H1 (cell line): ENCODE data around the gene CRKL. TPM values are rescaled to one million over a fixed set of nuclear protein-coding genes. Genes with fewer than 3 reads are reported as not detected.

ENCODE experiments used
- CTCF ChIA-PET: fragments of 300-600 bp; sonication (Branson Sonifier 250); formaldehyde crosslinking; loops from one replicate; lab custom pipeline; 2021; ENCODE audit not compliant: partially characterized antibody; lab: Charles Lee
- POLR2A ChIA-PET: fragments of 300-600 bp; sonication (Branson Sonifier 250); formaldehyde crosslinking; loops from one replicate; lab custom pipeline; 2021; ENCODE audit warnings: inconsistent platforms; ENCODE audit not compliant: partially characterized antibody; lab: Charles Lee
- DNase-seq, 2 experiments: peaks; one replicate each; pipeline versions ENCODE4 v3.0.0 to v3.0.0-alpha.2; 2010 to 2022; ENCODE audit warnings: low spot score in 2 of 2, low read depth in 1 of 2, mixed read lengths in 1 of 2
- FAIRE-seq: peaks from 2 replicates; lab custom pipeline; 2011; peaks lifted over from hg19 to GRCh38; lab: Jason Lieb, UNC
- H2AFZ ChIP-seq: 2 replicates; pipeline ENCODE4 v1.8.1; 2012; ENCODE audit warnings: low read length, inconsistent platforms
- H2AK5ac ChIP-seq: 2 replicates; pipeline ENCODE4 v1.6.1; 2013; ENCODE audit warnings: low read depth, low read length
- H2BK120ac ChIP-seq: replicated peaks from 2 replicates; pipeline ENCODE3; 2013; ENCODE audit warnings: low read depth, low read length, inconsistent platforms
- H2BK12ac ChIP-seq: 2 replicates; pipeline ENCODE4 v1.6.1; 2013; ENCODE audit warnings: low read depth, low read length
- H2BK15ac ChIP-seq: 2 replicates; pipeline ENCODE4 v1.6.1; 2013; ENCODE audit warnings: low read length
- H2BK20ac ChIP-seq: 2 replicates; pipeline ENCODE4 v1.6.1; 2013; ENCODE audit warnings: low read length
- H2BK5ac ChIP-seq: 2 replicates; pipeline ENCODE4 v1.6.1; 2013; ENCODE audit warnings: low read depth, low read length
- H3K14ac ChIP-seq: 2 replicates; pipeline ENCODE4 v1.6.1; 2013; ENCODE audit warnings: inconsistent platforms; ENCODE audit not compliant: insufficient read length
- H3K18ac ChIP-seq: 2 replicates; pipeline ENCODE4 v1.6.1; 2013; ENCODE audit warnings: low read length; ENCODE audit errors: extremely low read depth
- H3K23ac ChIP-seq: 2 replicates; pipeline ENCODE4 v1.6.1; 2013; ENCODE audit warnings: inconsistent platforms; ENCODE audit not compliant: insufficient read length
- H3K23me2 ChIP-seq: 2 replicates; pipeline ENCODE4 v1.6.1; 2013; ENCODE audit warnings: low read depth, low read length
- H3K27ac ChIP-seq: 2 replicates; pipeline ENCODE4 v1.6.1; 2011; ENCODE audit warnings: low read depth, low read length, inconsistent platforms
- H3K27me3 ChIP-seq, 4 experiments: replicated peaks in 1 of 4; 1 replicate in 1 of 4; 2 replicates in 3 of 4; pipeline versions ENCODE4 v1.6.1 to v1.8.1; 2011 to 2013; ENCODE audit warnings: low read length in 3 of 4, mild to moderate bottlenecking in 3 of 4, inconsistent platforms in 2 of 4, mixed read lengths in 2 of 4, moderate library complexity in 1 of 4; ENCODE audit not compliant: control insufficient read depth in 3 of 4, insufficient read depth in 3 of 4; ENCODE audit errors: extremely low read depth in 1 of 4
- H3K36me3 ChIP-seq, 4 experiments: 2 replicates each; pipeline versions ENCODE4 v1.6.1 to v1.8.1; 2011 to 2013; ENCODE audit warnings: mild to moderate bottlenecking in 4 of 4, low read length in 3 of 4, moderate library complexity in 2 of 4, control low read depth in 1 of 4, inconsistent platforms in 1 of 4; ENCODE audit not compliant: insufficient read depth in 4 of 4, control insufficient read depth in 2 of 4
- H3K4ac ChIP-seq: replicated peaks from 2 replicates; pipeline ENCODE3; 2013; ENCODE audit warnings: low read length, low read depth, mixed read lengths, inconsistent platforms; ENCODE audit not compliant: insufficient read length
- H3K4me1 ChIP-seq, 4 experiments: replicated peaks in 1 of 4; 1 replicate in 1 of 4; 2 replicates in 3 of 4; pipeline versions ENCODE4 v1.6.1 to v1.8.1; 2011 to 2013; ENCODE audit warnings: low read length in 3 of 4, inconsistent platforms in 2 of 4, mixed read lengths in 1 of 4; ENCODE audit not compliant: insufficient read depth in 4 of 4, control insufficient read depth in 3 of 4
- H3K4me2 ChIP-seq, 2 experiments: 2 replicates each; pipeline versions ENCODE4 v1.6.1 to v1.8.1; 2011 to 2013; ENCODE audit warnings: low read depth in 2 of 2, low read length in 2 of 2, control low read depth in 1 of 2, inconsistent platforms in 1 of 2, mild to moderate bottlenecking in 1 of 2; ENCODE audit not compliant: insufficient read depth in 1 of 2
- H3K4me3 ChIP-seq, 4 experiments: fragments of 200-600, 300-600 bp in 1 of 4; sonication (generic), shearing (Covaris generic), sonication (Bioruptor Twin) in 1 of 4; 2 replicates each; pipeline versions ENCODE4 v1.5.1 to v1.8.1; 2011 to 2016; ENCODE audit warnings: low read length in 4 of 4, low read depth in 3 of 4, control low read depth in 2 of 4, inconsistent platforms in 2 of 4, mild to moderate bottlenecking in 2 of 4, mixed read lengths in 1 of 4, moderate library complexity in 1 of 4; ENCODE audit not compliant: insufficient read depth in 2 of 4; ENCODE audit errors: extremely low read depth in 1 of 4
- H3K56ac ChIP-seq: replicated peaks from 2 replicates; pipeline ENCODE3; 2013; ENCODE audit warnings: low read depth, mild to moderate bottlenecking, mixed read lengths, low read length, inconsistent platforms; ENCODE audit not compliant: insufficient read length
- H3K79me1 ChIP-seq: 2 replicates; pipeline ENCODE4 v1.6.1; 2013; ENCODE audit warnings: low read depth, low read length, control low read depth
- H3K79me2 ChIP-seq, 2 experiments: 2 replicates each; pipeline versions ENCODE4 v1.6.1 to v1.8.1; 2012 to 2013; ENCODE audit warnings: low read length in 2 of 2, mild to moderate bottlenecking in 2 of 2, inconsistent platforms in 1 of 2; ENCODE audit not compliant: insufficient read depth in 2 of 2, control insufficient read depth in 1 of 2
- H3K9ac ChIP-seq, 4 experiments: replicated peaks in 1 of 4; 1 replicate in 1 of 4; 2 replicates in 3 of 4; pipeline versions ENCODE4 v1.6.1 to v1.8.1; 2011 to 2013; ENCODE audit warnings: low read depth in 3 of 4, low read length in 3 of 4, control low read depth in 2 of 4, mild to moderate bottlenecking in 2 of 4, moderate library complexity in 2 of 4, inconsistent platforms in 1 of 4; ENCODE audit errors: extremely low read depth in 1 of 4
- H3K9me3 ChIP-seq, 2 experiments: 2 replicates each; pipeline versions ENCODE4 v1.6.1 to v1.8.1; 2012 to 2013; ENCODE audit warnings: mild to moderate bottlenecking in 2 of 2, moderate library complexity in 2 of 2, control low read depth in 1 of 2, inconsistent platforms in 1 of 2, low read depth in 1 of 2, low read length in 1 of 2, mixed read lengths in 1 of 2; ENCODE audit not compliant: insufficient read depth in 2 of 2
- H4K20me1 ChIP-seq, 2 experiments: replicated peaks in 1 of 2; 2 replicates each; pipeline versions ENCODE3 to v1.8.1; 2011 to 2013; ENCODE audit warnings: inconsistent platforms in 2 of 2, low read length in 2 of 2, mild to moderate bottlenecking in 1 of 2; ENCODE audit not compliant: insufficient read depth in 2 of 2, control insufficient read depth in 1 of 2
- H4K5ac ChIP-seq: 2 replicates; pipeline ENCODE4 v1.6.1; 2013; ENCODE audit warnings: low read length, low read depth, mixed read lengths, inconsistent platforms; ENCODE audit not compliant: insufficient read length
- H4K8ac ChIP-seq: 2 replicates; pipeline ENCODE4 v1.8.0; 2013; ENCODE audit warnings: mild to moderate bottlenecking, moderate library complexity, low read length, inconsistent platforms; ENCODE audit not compliant: insufficient read depth; ENCODE audit errors: extremely low read depth
- H4K91ac ChIP-seq: replicated peaks from 2 replicates; pipeline ENCODE3; 2013; ENCODE audit warnings: low read length, mixed read lengths, inconsistent platforms; ENCODE audit not compliant: insufficient read length
- ASH2L ChIP-seq: fragments of 200-600, 300-600 bp; sonication (generic); IDR thresholded peaks from one replicate; pipeline ENCODE4 v1.7.1; 2017; ENCODE audit warnings: low read length
- BRCA1 ChIP-seq: IDR thresholded peaks from 2 replicates; pipeline ENCODE4 v1.6.1; 2012; ENCODE audit warnings: low read depth, low read length, improper control_type of control experiment
- E2F6 ChIP-seq: IDR thresholded peaks from 2 replicates; pipeline ENCODE4 v1.6.1; 2012; ENCODE audit warnings: inconsistent platforms
- EGR1 ChIP-seq: IDR thresholded peaks from 2 replicates; pipeline ENCODE4 v1.6.1; 2011; ENCODE audit warnings: low read depth, low read length, borderline replicate concordance
- EP300 ChIP-seq, 2 experiments: IDR thresholded peaks; 1 replicate in 1 of 2; 2 replicates in 1 of 2; pipeline ENCODE4 v1.6.1; 2011 to 2012; ENCODE audit warnings: low read depth in 2 of 2, low read length in 2 of 2, mild to moderate bottlenecking in 2 of 2, borderline replicate concordance in 1 of 2, inconsistent platforms in 1 of 2, moderate library complexity in 1 of 2
- POLR2A ChIP-seq, 2 experiments: IDR thresholded peaks; 1 replicate in 1 of 2; 2 replicates in 1 of 2; pipeline ENCODE4 v1.6.1; 2011; ENCODE audit warnings: low read depth in 2 of 2, low read length in 2 of 2, mild to moderate bottlenecking in 2 of 2; ENCODE audit errors: control extremely low read depth in 1 of 2
- POU5F1 ChIP-seq: IDR thresholded peaks from 2 replicates; pipeline ENCODE4 v1.6.1; 2011; ENCODE audit warnings: low read depth, mild to moderate bottlenecking, low read length, moderate library complexity
- RBBP5 ChIP-seq: IDR thresholded peaks from 2 replicates; pipeline ENCODE4 v1.7.1; 2012; ENCODE audit warnings: low read depth, mild to moderate bottlenecking, inconsistent platforms, low read length, moderate library complexity, borderline replicate concordance
- SAP30 ChIP-seq: fragments of 300-600 bp; sonication (generic); IDR thresholded peaks from 2 replicates; pipeline ENCODE4 v1.7.1; 2012; ENCODE audit warnings: low read length, moderate library complexity, mild to moderate bottlenecking, inconsistent platforms; ENCODE audit not compliant: insufficient read depth, insufficient replicate concordance
- SP4 ChIP-seq: IDR thresholded peaks from 2 replicates; pipeline ENCODE4 v1.6.1; 2012; ENCODE audit warnings: low read length, inconsistent platforms
- ZNF274 ChIP-seq: IDR thresholded peaks from 2 replicates; pipeline ENCODE4 v1.7.0; 2012; ENCODE audit warnings: low read length, borderline replicate concordance; ENCODE audit errors: extremely low read depth
- WGBS, 2 experiments: shearing (Covaris generic) in 1 of 2; methylation state at CpG; one replicate each; pipeline versions ENCODE4 v1.1.6 to v1.1.7; 2013 to 2015; ENCODE audit warnings: low lambda C conversion rate in 2 of 2, mixed read lengths in 2 of 2, inconsistent platforms in 1 of 2, low coverage in 1 of 2, missing lambda C conversion rate in 1 of 2; ENCODE audit not compliant: insufficient replicate concordance in 2 of 2, insufficient coverage in 1 of 2, insufficient read length in 1 of 2; ENCODE audit errors: extremely low coverage in 1 of 2, missing lambda C conversion rate in 1 of 2; 5-methylcytosine and 5-hydroxymethylcytosine counted together
- polyA plus RNA-seq, 7 experiments: library from polyadenylated mRNA; depleted of rRNA in 3 of 7; stranded (reverse) in 5 of 7; unstranded in 2 of 7; fragments of >200 nt in 5 of 7; fragments of 200-250 nt in 2 of 7; gene quantifications; 1 replicate in 5 of 7; 2 replicates in 1 of 7; 4 replicates in 1 of 7; pipeline versions ENCODE4 v1.2.1 to v1.2.3, GENCODE V29; 2011 to 2013; ENCODE audit warnings: missing spikeins in 2 of 7, mixed read lengths in 2 of 7
- total RNA-seq: library from RNA; stranded (reverse); fragmentation: NEBNext Ultra II Directional; extraction: Animal tissue kit (Norgen Biotek cat#: 25700); gene quantifications from 2 replicates; pipeline ENCODE4 v1.2.1, GENCODE V29; 2021

The CRKL gene
- total and polyA plus RNA-seq, 2 of the 8 experiments (the other 6 are each of a cell fraction or from before 2014, with no cell fraction given): 34.5 to 94.5 TPM

GRCh38 chr22:20905415-20906386 is 11.5 kb upstream of the CRKL start:
- H3K36me3 ChIP-seq: no peaks in the 10 kb centered on the region
- no peaks in the 10 kb centered on the region for H3K27me3 ChIP-seq
- no peak overlapping the region for H2BK20ac ChIP-seq
- no peak overlapping the region for H2BK15ac ChIP-seq
- H3K18ac ChIP-seq: no peak overlapping the region
- no peak overlapping the region for H3K14ac ChIP-seq
- no peak overlapping the region for H3K4ac ChIP-seq
- no peak overlapping the region for H3K23ac ChIP-seq
- no peak for DNase-seq
- no peak overlapping the region for H4K5ac ChIP-seq
- no peak for TF ChIP-seq SAP30
- TF ChIP-seq BRCA1: no peak
- TF ChIP-seq SP4: no peak
- no peak for TF ChIP-seq RBBP5
- TF ChIP-seq E2F6: no peak
- no peak for TF ChIP-seq POLR2A (IDR thresholded peaks at IDR 0.05; ENCODE audit: control extremely low read depth in 1 of 2, low read depth in 2 of 2, low read length in 2 of 2)
- no peak for TF ChIP-seq EGR1
- TF ChIP-seq EP300 (IDR thresholded peaks at IDR 0.05; ENCODE audit: borderline replicate concordance in 1 of 2, low read depth in 2 of 2, low read length in 2 of 2): no peak
- TF ChIP-seq ASH2L: no peak
- no peak for TF ChIP-seq ZNF274
- TF ChIP-seq POU5F1: no peak
- H3K27ac ChIP-seq: no peak overlapping the region
- no peak overlapping the region for H2BK5ac ChIP-seq
- WGBS, 2 experiments: 91% methylated on average over 4 of the region's 4 CpGs; no CpG with 5 or more reads in 1 of the 2 experiments
- H3K4me2 ChIP-seq: no peak overlapping the region
- H2BK12ac ChIP-seq: no peak overlapping the region
- no peaks in the 10 kb centered on the region for H4K20me1 ChIP-seq
- no peak overlapping the region for H2BK120ac ChIP-seq
- no peaks in the 10 kb centered on the region for H3K79me2 ChIP-seq
- H2AFZ ChIP-seq: no peak overlapping the region
- no peak overlapping the region for H3K56ac ChIP-seq
- no peak overlapping the region for H4K8ac ChIP-seq
- no peaks in the 10 kb centered on the region for H3K79me1 ChIP-seq
- no peak overlapping the region for H4K91ac ChIP-seq
- CTCF ChIA-PET: interaction anchor here (0.9 to 1.6 kb wide), 4 partner anchors 10 to 539 kb away, joined by 3 read pairs; no protein-coding TSS in a partner anchor
- no peak overlapping the region for H3K9ac ChIP-seq
- FAIRE-seq: no peak
- POLR2A ChIA-PET: interaction anchor here (0.6 to 1.2 kb wide), 2 partner anchors 12 to 257 kb away, joined by 3 to 4 read pairs; partner anchors contain the start of gene CRKL
- no peaks in the 10 kb centered on the region for H3K23me2 ChIP-seq
- H3K4me1 ChIP-seq: no peaks in the 10 kb centered on the region
- no peaks in the 10 kb centered on the region for H3K9me3 ChIP-seq
- no peak overlapping the region for H2AK5ac ChIP-seq
- no peak overlapping the region for H3K4me3 ChIP-seq
